Muscle layer of colon (tissue), 2 donors: ENCODE results near the gene TXLNB.
"Not testable (repeated sequence)": the region's sequence is repeated elsewhere in the genome, so short reads cannot be mapped to it uniquely, and the experiment has no call there.

Experiments
- H3K27ac ChIP-seq: one replicate; pipeline ENCODE4 v1.7.0; 2013; ENCODE audit warnings: low read depth, mild to moderate bottlenecking, low read length, moderate library complexity
- H3K27me3 ChIP-seq, 2 donors: one replicate each; pipeline ENCODE4 v1.7.0; 2013; ENCODE audit warnings: low read length in 2 of 2, mild to moderate bottlenecking in 2 of 2; ENCODE audit not compliant: insufficient read depth in 2 of 2, control insufficient read depth in 1 of 2
- H3K36me3 ChIP-seq: one replicate; pipeline ENCODE4 v1.7.0; 2013; ENCODE audit warnings: mild to moderate bottlenecking, low read length; ENCODE audit not compliant: insufficient read depth
- H3K4me1 ChIP-seq: one replicate; pipeline ENCODE4 v1.7.0; 2013; ENCODE audit warnings: mild to moderate bottlenecking, low read length; ENCODE audit not compliant: insufficient read depth
- H3K4me3 ChIP-seq, 2 donors: one replicate each; pipeline ENCODE4 v1.7.0; 2013; ENCODE audit warnings: low read length in 2 of 2, low read depth in 1 of 2, mild to moderate bottlenecking in 1 of 2, moderate library complexity in 1 of 2
- H3K9ac ChIP-seq: one replicate; pipeline ENCODE4 v1.7.0; 2013; ENCODE audit warnings: low read length
- H3K9me3 ChIP-seq: one replicate; pipeline ENCODE4 v1.7.0; 2013; ENCODE audit warnings: mild to moderate bottlenecking, low read length
- donor health status: abdominal sarcoma.
- donor health status: Adenocarcinoma of cecum.

TXLNB gene

DNA sequence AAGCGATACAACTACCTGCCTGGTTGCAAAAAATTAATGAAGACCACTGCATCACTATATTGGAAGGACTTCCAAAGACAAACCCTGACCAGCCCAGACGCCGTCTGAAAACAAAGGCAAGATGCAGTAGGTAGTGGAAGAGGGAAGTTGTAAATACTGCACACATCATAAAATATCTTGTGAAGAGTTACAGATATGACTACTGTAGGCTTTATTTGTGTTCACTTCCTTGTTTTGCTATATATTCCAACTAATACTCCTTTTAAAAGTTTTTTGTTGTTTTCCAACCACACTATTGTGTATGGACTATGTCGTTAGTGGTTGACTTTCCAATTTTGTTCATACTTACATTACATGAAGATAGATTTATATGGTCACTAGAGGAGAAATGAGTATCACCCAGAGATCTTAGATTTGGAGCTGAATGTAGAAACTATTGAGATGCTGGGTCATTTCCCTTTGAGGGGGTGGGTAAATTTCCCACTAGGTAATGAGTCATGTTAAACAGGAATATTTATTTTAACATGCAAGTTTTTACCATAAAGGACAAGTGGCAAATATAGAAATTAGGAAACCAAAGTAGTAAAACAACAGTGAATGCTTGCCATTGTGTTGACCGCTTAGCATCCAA, 16.6 kb upstream of the TXLNB start:
- no peaks in the 10 kb centered on the region for H3K36me3 ChIP-seq
- no peaks in the 10 kb centered on the region for H3K4me1 ChIP-seq
- H3K27ac ChIP-seq: no peak overlapping the region
- H3K9ac ChIP-seq: no peak overlapping the region
- H3K9me3 ChIP-seq: no peaks in the 10 kb centered on the region
- no peaks in the 10 kb centered on the region for H3K27me3 ChIP-seq
- H3K4me3 ChIP-seq: no peak overlapping the region

DNA sequence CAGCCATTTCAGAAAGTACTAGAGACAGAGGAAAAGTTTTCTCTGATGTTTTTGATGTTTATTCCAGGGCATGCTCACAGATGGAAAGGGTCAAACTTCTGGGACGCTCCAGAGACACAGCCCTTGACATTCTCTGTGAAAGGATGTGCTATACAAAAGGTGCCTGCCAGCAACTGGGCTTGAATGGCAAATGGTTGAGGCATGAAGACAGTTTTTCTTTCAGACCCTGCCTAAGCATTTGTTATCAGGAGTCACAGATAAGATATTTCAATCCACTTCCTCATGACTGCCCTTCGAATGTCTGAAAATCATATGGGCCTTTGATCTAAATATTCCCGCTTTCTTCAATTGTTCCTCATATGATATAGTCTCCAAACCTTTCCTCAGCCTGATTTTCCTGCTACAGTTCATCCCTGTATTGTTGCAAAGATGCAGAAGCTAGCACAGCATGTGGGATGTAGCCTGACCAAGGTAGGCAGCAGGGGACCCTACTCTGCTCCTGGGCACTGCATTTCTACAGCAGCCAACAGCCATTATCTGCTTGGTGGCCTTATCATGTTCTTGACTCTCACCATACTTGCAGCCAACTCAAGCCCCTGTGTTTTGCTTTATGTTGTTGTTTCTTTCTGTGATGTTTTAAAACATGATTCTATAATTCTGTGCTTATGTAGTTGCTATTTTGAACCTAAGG, 14.6 kb upstream of the TXLNB start:
- Histone ChIP-seq H3K9me3 (no peaks in the 10 kb centered on the region), H3K9ac (no peak overlapping the region), H3K27me3 (no peaks in the 10 kb centered on the region), H3K4me3 (no peak overlapping the region), H3K4me1 (no peaks in the 10 kb centered on the region), H3K36me3 (no peaks in the 10 kb centered on the region), H3K27ac (no peak overlapping the region)

DNA sequence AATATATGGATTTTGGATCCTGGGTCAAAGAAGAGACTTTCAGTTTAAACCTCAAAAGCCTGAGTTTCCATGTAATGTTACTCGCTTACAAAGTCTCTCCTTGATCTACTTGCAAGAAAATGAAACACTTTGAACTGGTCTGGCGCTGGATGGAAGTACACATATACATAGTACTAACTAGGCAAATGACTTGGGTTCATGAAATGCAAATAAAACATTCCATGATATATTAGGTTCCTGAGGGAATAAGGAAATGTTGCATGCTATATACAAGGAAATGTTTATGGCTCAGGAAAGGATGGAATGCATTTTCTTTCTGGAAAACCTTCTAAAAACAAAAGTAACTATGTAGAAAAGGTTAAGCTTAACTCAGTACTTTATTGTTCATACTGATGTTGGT, 11.4 kb upstream of the TXLNB start:
- Histone ChIP-seq H3K9me3 (no peaks in the 10 kb centered on the region), H3K4me1 (no peaks in the 10 kb centered on the region), H3K36me3 (no peaks in the 10 kb centered on the region), H3K9ac (no peak overlapping the region), H3K27me3 (no peaks in the 10 kb centered on the region), H3K27ac (no peak overlapping the region), H3K4me3 (no peak overlapping the region)

DNA sequence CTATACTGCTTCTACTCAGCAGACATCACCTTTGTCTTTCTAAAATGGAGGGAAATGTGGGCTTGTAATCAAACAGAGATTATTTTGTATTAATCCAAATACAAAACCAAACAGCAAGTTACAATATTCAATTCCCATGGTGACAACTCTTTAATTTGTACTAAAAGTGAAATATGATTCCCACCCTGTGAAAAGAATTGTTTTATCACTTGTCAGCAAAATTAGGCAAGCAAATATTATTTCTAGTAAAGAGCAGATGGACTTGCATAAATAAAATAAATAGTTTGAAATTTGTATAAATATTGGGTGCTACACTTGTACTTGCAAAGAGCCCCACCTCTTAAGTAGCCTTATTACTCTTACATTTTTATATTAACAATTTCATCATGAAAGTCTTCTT, 6.1 kb upstream of the TXLNB start:
- Histone ChIP-seq H3K36me3 (no peaks in the 10 kb centered on the region), H3K9me3 (no peaks in the 10 kb centered on the region), H3K27me3 (no peaks in the 10 kb centered on the region), H3K4me1 (no peaks in the 10 kb centered on the region), H3K9ac (no peak overlapping the region), H3K4me3 (no peak overlapping the region), H3K27ac (no peak overlapping the region)

DNA sequence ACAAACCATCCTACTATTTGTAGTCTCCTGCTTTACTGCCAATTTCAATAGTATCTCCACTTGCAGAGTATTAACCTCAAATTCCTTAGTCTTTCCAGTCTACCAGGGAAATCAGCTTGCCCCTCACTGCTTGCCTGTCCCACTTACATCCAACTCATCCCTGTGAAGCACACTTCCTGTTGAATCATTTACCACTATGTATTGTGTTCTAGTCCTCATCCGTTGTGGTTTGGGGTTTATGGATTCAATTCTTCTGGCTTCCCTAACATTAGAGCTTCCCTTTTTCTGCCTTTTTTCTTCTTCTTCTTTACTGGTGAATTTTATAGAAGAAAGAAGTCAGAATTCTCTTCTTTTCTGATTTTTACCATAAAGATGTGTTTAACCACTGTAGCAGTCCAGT, 5.1 kb upstream of the TXLNB start:
- H3K27me3 ChIP-seq: no peaks in the 10 kb centered on the region
- no peaks in the 10 kb centered on the region for H3K36me3 ChIP-seq
- no peaks in the 10 kb centered on the region for H3K9me3 ChIP-seq
- H3K4me3 ChIP-seq: no peak overlapping the region
- H3K4me1 ChIP-seq: peaks cover 8% of the 10 kb centered on the region
- H3K27ac ChIP-seq: no peak overlapping the region
- no peak overlapping the region for H3K9ac ChIP-seq

DNA sequence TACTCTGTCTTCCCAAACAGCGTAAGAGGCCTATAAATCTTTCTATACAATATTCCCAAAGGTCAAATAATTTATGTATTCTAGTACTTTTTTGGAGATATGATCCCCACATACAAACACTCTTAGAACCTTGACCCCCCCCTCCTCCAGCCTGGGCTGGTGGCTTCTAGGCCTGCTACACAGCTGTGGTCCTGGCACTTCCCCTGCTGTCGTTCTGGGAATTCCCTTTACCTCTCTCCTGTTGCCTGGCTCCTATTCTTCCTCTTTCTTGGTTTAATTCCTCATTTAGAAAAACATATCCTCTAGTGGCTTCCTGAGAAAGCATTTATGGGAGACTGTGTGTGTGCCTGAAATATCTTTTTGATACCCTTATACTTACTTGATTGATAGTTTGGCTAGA, 4.1 kb upstream of the TXLNB start:
- H3K27me3 ChIP-seq: no peaks in the 10 kb centered on the region
- no peak overlapping the region for H3K4me3 ChIP-seq
- no peaks in the 10 kb centered on the region for H3K36me3 ChIP-seq
- no peak overlapping the region for H3K9ac ChIP-seq
- H3K27ac ChIP-seq: no peak overlapping the region
- H3K4me1 ChIP-seq: peaks cover 14% of the 10 kb centered on the region
- H3K9me3 ChIP-seq: no peaks in the 10 kb centered on the region

DNA sequence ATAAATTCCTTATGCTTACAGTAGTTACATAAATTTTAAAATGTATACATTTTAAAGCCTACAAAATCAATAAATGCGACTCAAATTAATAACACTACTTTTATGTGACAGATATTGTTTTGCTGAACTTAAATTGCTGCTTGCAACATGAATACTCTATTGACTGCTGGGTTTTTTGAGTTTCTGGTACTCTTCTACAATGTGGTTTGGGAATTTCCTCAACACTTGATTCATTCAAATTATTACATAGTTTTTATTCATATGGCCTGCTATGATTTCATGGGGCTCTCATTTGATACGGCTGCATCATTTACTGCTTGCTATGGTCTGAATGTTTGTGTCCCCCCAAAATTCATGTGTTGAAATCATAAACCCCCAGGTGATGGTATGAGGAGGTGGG, 2.3 kb upstream of the TXLNB start:
- Histone ChIP-seq H3K9me3 (no peaks in the 10 kb centered on the region), H3K27me3 (no peaks in the 10 kb centered on the region), H3K27ac (no peak overlapping the region), H3K4me3 (no peak overlapping the region), H3K4me1 (peaks cover 20% of the 10 kb centered on the region), H3K36me3 (no peaks in the 10 kb centered on the region), H3K9ac (no peak overlapping the region)

DNA sequence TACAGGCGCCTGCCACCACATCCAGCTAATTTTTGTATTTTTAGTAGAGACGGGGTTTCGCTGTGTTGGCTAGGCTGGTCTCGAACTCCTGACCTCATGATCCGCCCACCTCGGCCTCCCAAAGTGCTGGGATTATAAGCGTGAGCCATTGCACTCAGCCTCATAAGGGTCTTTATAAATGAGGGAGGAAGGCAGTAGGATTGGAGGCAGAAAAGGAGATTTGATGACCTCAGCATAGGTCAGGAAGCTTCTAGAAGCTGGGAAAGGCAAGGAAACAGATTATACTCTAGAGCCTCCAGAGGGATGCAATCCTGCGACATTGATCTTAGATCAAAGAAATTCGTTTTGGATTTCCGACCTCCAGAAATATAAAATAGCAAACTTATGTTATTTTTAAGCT, 1.4 kb upstream of the TXLNB start:
- H3K4me3 ChIP-seq, H3K27ac ChIP-seq, H3K9me3 ChIP-seq, H3K9ac ChIP-seq, H3K27me3 ChIP-seq, H3K36me3 ChIP-seq: not testable (repeated sequence)
- peaks cover 20% of the 10 kb centered on the region for H3K4me1 ChIP-seq

DNA sequence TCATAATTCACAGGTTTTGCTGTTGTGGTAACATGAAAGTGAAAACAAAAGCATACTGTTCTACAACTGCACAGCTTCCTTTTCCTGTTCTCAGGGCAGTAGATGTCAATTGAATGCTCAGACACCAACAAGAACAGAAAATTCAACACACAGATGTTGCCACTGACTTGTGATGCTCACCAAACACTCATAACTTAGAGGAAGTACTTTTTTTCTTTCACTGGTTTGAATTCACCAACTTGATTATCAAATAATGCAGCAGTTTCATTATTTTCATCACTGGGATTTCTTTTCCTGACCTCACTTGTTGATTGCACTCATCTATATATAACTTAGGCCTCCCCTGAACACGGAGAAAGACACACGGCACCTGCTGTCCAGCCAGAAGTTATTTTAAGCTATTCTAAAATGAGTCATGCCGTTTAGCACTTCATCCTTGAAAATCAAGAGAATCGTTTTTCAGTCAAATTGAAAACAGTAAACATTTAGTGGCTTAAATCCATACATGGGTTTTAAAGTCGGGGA, 949 bp downstream of the TXLNB start:
- peaks cover 20% of the 10 kb centered on the region for H3K4me1 ChIP-seq
- peak overlapping the region; percentile 13 for H3K27ac ChIP-seq
- H3K27me3 ChIP-seq: no peaks in the 10 kb centered on the region
- peak overlapping the region in 1 of 2 donors; percentile 42 for H3K4me3 ChIP-seq
- H3K36me3 ChIP-seq: no peaks in the 10 kb centered on the region
- H3K9me3 ChIP-seq: no peaks in the 10 kb centered on the region
- H3K9ac ChIP-seq: peak overlapping the region; percentile 18

DNA sequence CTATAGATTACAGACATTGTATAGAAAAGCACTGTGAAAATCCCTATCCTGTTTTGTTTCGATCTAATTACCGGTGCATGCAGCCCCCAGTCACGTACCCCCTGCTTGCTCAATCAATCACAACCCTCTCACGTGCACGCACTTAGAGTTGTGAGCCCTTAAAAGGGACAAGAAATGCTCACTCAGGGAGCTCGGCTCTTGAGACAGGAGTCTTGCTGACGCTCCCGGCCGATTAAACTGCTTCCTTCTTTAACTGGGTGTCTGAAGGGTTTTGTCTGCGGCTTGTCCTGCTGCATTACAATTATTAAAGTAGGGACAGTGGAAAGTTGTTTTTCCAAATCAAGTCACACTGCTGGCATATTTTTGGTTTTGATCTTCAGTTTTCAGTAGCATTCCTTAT, 2.6 kb downstream of the TXLNB start:
- H3K9me3 ChIP-seq: no peaks in the 10 kb centered on the region
- H3K36me3 ChIP-seq: no peaks in the 10 kb centered on the region
- no peaks in the 10 kb centered on the region for H3K27me3 ChIP-seq
- H3K27ac ChIP-seq: no peak overlapping the region
- no peak overlapping the region for H3K9ac ChIP-seq
- peaks cover 20% of the 10 kb centered on the region for H3K4me1 ChIP-seq
- no peak overlapping the region for H3K4me3 ChIP-seq

DNA sequence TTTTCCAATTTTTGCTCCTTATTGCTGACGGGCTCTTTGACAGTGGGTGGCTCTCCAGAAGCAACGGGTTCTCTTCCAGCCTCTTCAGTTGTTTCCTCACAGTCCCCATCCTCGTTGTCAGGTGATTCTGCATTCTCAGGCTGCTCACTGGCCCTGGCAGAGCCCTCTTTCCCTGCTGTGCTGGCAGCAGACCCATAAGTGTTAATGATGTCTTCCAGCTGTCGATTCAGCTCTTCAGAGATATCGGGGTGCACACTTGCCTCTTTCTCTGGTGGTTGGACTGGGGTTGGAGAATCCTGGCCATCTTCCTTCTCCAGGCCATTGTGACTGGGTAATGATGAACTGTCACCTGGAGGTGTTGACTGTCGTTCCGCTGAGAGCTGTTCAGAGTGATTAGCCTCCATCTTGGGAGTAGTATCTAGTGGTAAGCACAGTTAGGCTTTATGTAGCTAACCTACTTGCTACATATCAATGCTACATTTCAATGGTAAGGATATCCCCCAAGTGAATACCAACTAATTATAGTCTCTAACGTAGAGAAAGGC, 3.2 kb downstream of the TXLNB start:
- Histone ChIP-seq H3K4me1 (peaks cover 20% of the 10 kb centered on the region), H3K36me3 (no peaks in the 10 kb centered on the region), H3K4me3 (no peak overlapping the region), H3K27ac (no peak overlapping the region), H3K9ac (no peak overlapping the region), H3K27me3 (no peaks in the 10 kb centered on the region), H3K9me3 (no peaks in the 10 kb centered on the region)

DNA sequence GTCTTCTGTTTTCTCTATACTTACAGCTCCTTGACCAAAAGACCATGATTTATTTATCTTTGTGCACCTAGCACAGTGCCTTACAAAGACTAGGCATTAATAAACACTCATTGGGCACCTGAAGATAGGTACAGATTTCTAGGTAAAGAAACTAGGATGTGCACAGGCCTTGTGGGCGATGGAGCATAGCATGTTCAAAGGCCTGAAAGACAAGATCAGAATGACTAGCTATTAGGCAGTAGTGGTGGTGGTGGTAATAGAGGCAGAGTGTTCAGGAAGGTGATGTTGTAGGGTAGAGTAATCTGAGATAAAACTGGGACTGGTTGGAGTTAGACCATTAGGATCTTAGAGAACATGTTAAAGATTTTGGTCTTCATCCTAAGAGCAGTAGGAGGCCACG, 3.9 kb downstream of the TXLNB start:
- H3K9me3 ChIP-seq: no peaks in the 10 kb centered on the region
- H3K27me3 ChIP-seq: no peaks in the 10 kb centered on the region
- H3K9ac ChIP-seq: no peak overlapping the region
- H3K36me3 ChIP-seq: no peaks in the 10 kb centered on the region
- peaks cover 20% of the 10 kb centered on the region for H3K4me1 ChIP-seq
- no peak overlapping the region for H3K4me3 ChIP-seq
- H3K27ac ChIP-seq: no peak overlapping the region
